Neural crest cell (in vitro differentiated cells): ENCODE data around the gene IFT80. TPM values are rescaled to one million over a fixed set of nuclear protein-coding genes. Genes with fewer than 3 reads are reported as not detected.
"Not testable (repeated sequence)": the region's sequence is repeated elsewhere in the genome, so short reads cannot be mapped to it uniquely, and the experiment has no call there.

Experiments
- DNase-seq: peaks from one replicate; pipeline ENCODE4 v3.0.0; 2021; ENCODE audit warnings: low read depth, mixed read lengths, low spot score
- H3K27ac Mint-ChIP-seq: one replicate; pipeline ENCODE4 v1.8.0; 2021; ENCODE audit warnings: mild to moderate bottlenecking, mixed read lengths; ENCODE audit not compliant: unreplicated experiment
- H3K27me3 Mint-ChIP-seq: 2 replicates; pipeline ENCODE4 v1.8.0; 2021; ENCODE audit warnings: low read depth, mild to moderate bottlenecking, mixed read lengths
- H3K36me3 Mint-ChIP-seq: 2 replicates; pipeline ENCODE4 v1.8.0; 2021; ENCODE audit warnings: low read depth, mild to moderate bottlenecking, mixed read lengths
- H3K4me1 Mint-ChIP-seq: 2 replicates; pipeline ENCODE4 v1.8.0; 2021; ENCODE audit warnings: mixed read lengths
- H3K4me3 Mint-ChIP-seq: one replicate; pipeline ENCODE4 v1.8.0; 2021; ENCODE audit warnings: mild to moderate bottlenecking, mixed read lengths
- H3K9me3 Mint-ChIP-seq: 2 replicates; pipeline ENCODE4 v1.8.0; 2021; ENCODE audit warnings: mixed read lengths
- total RNA-seq: library from RNA; stranded (reverse); gene quantifications from 2 replicates; pipeline ENCODE4 v1.2.1, GENCODE V29; 2021
- TF ChIP-seq, protein P1 (sequence below): fragments of 200-600 bp; sonication (generic); conservative IDR thresholded peaks from 2 replicates; pipeline ENCODE4 v1.5.0; 2021; ENCODE audit warnings: antibody characterized with exemption, mild to moderate bottlenecking

IFT80 gene
- total RNA-seq, 1 donor from 2014 or later = 38.4 TPM

DNA sequence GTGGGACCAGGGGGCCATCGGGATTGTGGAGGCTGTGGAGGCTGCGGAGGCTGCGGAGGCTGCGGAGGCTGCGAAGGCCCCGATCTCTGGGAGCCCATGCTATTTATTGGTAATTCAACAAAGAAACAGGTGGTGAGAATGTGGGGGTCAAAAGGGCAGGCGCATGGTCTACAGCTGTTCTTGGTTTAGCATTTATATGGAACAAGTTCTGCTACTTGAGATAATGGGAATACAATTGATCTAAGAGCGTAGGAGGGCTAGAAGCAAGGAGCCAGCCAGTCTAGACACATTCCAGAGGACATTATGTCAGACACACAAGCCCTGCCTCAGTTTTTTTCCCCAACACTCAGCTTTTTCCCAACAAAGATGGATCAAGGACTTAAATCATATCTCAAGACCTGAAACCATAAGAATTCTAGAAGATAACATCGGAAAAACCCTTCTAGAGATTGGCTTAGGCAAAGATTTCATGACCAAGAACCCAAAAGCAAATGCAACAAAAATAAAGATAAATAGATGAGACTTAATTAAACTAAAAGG lies 153.7 kb downstream of the IFT80 start:
- H3K4me3 Mint-ChIP-seq = no peak overlapping the region
- no peak overlapping the region for H3K27ac Mint-ChIP-seq
- H3K36me3 Mint-ChIP-seq = no peaks in the 10 kb centered on the region
- peaks cover 18% of the 10 kb centered on the region for H3K9me3 Mint-ChIP-seq
- no peak for DNase-seq
- no peaks in the 10 kb centered on the region for H3K4me1 Mint-ChIP-seq
- TF ChIP-seq, protein P1, sequence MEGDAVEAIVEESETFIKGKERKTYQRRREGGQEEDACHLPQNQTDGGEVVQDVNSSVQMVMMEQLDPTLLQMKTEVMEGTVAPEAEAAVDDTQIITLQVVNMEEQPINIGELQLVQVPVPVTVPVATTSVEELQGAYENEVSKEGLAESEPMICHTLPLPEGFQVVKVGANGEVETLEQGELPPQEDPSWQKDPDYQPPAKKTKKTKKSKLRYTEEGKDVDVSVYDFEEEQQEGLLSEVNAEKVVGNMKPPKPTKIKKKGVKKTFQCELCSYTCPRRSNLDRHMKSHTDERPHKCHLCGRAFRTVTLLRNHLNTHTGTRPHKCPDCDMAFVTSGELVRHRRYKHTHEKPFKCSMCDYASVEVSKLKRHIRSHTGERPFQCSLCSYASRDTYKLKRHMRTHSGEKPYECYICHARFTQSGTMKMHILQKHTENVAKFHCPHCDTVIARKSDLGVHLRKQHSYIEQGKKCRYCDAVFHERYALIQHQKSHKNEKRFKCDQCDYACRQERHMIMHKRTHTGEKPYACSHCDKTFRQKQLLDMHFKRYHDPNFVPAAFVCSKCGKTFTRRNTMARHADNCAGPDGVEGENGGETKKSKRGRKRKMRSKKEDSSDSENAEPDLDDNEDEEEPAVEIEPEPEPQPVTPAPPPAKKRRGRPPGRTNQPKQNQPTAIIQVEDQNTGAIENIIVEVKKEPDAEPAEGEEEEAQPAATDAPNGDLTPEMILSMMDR = no peak
- H3K27me3 Mint-ChIP-seq = no peaks in the 10 kb centered on the region

DNA sequence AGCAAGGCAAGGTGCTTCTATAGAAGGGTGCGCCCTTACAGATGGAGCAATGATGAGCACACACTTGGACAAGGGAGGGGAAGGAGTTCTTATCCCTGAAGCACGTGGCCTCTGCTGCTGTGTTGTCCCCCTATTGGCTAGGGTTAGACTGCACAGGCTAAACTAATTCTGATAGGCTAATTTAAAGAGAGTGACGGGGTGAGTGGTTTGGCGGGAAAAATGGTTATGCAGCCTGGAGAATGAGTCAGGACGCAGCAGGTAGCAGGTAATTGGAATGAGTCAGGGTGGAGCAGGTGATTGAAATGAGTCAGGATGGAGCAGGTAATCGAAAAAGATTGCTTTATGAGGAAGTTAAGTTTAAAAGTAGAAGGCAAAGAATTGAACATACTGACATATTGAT lies 158.3 kb downstream of the IFT80 start:
- not testable (repeated sequence) for H3K4me3 Mint-ChIP-seq, H3K27ac Mint-ChIP-seq, DNase-seq, H3K27me3 Mint-ChIP-seq, H3K36me3 Mint-ChIP-seq, H3K4me1 Mint-ChIP-seq
- H3K9me3 Mint-ChIP-seq = peaks cover 21% of the 10 kb centered on the region

DNA sequence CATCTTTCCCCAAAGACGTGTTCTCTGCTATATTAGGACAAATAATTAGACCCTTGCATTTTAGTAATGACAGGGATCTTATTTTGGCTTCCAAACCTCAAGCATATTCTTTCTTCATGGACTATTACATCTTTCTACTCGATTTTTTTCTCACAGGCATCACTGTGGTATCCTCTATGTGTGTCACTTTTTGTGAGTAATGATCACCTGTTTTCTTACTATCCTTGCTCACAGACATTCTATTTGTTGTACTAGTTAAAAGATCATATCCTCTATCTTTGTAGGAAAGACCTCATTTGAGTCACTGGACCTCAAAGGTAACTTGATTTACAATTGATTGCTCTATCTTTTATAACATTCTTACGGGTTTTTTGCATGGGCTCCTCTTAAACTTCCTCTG lies 167.0 kb downstream of the IFT80 start:
- no peak for DNase-seq
- Mint-ChIP-seq H3K27me3 (peaks cover 43% of the 10 kb centered on the region), H3K4me1 (no peaks in the 10 kb centered on the region), H3K9me3 (no peaks in the 10 kb centered on the region), H3K36me3 (no peaks in the 10 kb centered on the region), H3K4me3 (no peak overlapping the region), H3K27ac (no peak overlapping the region)
- TF ChIP-seq, protein P1 = no peak

DNA sequence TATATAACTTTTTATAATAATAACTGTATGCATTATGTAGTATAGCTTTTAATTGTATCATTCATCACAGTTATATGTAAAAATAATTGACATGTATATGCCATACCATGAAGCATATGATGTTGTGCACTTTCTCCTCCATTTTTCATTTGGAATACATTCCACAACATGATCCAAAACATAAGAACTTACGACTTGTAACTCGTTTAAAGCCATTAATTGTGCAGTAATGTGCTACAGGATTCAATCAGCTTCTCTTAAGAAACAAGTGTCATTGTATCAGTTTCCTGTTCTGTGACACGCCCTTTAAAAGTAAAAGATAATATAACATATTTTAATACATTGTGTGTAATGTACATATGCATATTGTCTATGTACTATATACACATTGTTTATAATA lies 171.6 kb downstream of the IFT80 start:
- peak overlapping the region; percentile 20 for H3K4me3 Mint-ChIP-seq
- TF ChIP-seq, protein P1 = no peak
- H3K27ac Mint-ChIP-seq = no peak overlapping the region
- H3K4me1 Mint-ChIP-seq = peaks cover 12% of the 10 kb centered on the region
- DNase-seq = no peak
- H3K36me3 Mint-ChIP-seq = no peaks in the 10 kb centered on the region
- no peaks in the 10 kb centered on the region for H3K9me3 Mint-ChIP-seq
- peaks cover 74% of the 10 kb centered on the region for H3K27me3 Mint-ChIP-seq

DNA sequence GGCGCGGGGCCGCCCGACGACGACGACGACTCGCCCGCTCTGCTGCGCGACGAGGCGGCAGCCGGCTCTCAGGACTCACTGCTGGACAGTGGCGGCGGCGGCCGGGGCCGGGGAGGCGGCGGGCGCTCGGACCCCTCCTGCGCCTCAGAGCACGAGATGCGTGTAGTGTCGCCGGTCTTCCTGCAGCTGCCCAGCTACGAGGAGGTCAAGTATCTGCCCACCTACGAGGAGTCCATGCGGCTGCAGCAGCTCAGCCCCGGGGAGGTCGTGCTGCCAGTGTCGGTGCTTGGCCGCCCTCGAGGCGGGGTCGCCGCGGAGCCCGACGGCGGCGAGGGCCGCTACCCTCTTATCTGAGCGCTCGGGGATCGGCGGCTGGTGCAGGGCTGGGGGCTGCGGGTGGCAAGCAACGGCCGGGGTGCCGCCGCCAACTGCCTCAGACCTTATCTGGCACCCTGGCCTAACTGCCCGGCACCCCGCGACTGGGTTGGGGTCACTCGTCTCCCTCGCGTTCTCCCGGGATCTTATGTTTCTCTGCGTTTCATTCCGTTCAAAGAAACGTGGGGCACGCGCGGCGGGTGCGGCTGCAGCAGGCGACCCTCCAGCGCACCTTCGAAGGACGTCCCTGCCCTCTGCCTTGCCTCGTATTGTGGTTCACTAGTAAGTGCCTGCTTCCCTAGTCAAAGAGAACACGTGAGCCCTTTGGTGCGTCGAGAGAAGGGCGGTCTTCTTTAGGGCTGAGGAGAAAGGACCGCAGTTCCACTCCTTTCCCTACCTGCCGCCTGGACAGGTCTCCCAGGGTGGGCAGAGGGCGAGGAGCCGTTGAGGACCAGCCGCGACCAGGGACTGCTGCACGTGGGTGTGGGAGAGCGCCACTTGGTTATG lies 172.8 kb downstream of the IFT80 start:
- H3K4me3 Mint-ChIP-seq = peak overlapping the region; percentile 91

More for the DNA sequence above, 172.8 kb downstream of the IFT80 start:
- Mint-ChIP-seq H3K9me3 (no peaks in the 10 kb centered on the region), H3K27ac (no peak overlapping the region), H3K4me1 (peaks cover 12% of the 10 kb centered on the region), H3K36me3 (no peaks in the 10 kb centered on the region), H3K27me3 (peaks cover 75% of the 10 kb centered on the region)
- TF ChIP-seq, protein P1 = peak; percentile 5
- DNase-seq = peak; percentile 20
